Measurements from ENCODE around the gene AUTS2.

The AUTS2 gene

DNA sequence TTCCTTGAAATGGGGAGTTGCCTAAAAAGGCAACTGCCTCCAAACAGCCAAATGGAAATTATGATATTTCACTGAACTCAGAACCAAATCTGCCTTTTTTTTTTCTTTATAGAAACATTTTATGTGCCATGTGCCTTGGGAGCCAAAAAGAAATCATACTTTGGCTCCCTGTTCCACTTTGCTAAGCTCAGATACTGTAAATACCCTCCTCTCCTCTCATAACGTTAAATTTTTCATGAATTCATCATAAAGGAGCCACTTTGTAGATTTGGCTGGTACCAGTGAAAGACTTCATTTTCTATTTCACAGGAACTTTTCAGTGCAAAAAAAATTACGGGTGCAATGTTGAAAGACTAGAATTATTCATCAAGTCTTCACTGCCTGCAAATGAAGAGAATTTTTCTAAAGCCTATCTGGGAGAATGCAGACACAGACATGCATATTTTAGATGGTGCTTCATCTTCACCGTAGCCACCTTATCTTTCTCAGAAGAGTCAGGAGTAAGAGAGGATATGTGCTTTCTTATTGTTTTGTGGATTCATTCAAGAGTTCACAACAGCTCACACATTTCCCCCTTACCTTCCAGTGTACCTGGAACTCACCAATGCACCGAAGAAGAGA lies 791.4 kb downstream of the AUTS2 start:
- Histone ChIP-seq H3K36me3 (no peaks in the 10 kb centered on the region), H3K4me1 (peaks cover 0 to 87% (median 30%) of the 10 kb centered on the region in 4 donors), H3K9me3 (no peaks in the 10 kb centered on the region), H3K27me3 (no peaks in the 10 kb centered on the region), H3K27ac (peak overlapping the region; percentile 13 to 24), H3K4me3 (no peak overlapping the region)
- intact Hi-C loops (cut with DNase I; ENCODE audit: low total_unique reads) = no loop called here
- TF ChIP-seq, protein P1, sequence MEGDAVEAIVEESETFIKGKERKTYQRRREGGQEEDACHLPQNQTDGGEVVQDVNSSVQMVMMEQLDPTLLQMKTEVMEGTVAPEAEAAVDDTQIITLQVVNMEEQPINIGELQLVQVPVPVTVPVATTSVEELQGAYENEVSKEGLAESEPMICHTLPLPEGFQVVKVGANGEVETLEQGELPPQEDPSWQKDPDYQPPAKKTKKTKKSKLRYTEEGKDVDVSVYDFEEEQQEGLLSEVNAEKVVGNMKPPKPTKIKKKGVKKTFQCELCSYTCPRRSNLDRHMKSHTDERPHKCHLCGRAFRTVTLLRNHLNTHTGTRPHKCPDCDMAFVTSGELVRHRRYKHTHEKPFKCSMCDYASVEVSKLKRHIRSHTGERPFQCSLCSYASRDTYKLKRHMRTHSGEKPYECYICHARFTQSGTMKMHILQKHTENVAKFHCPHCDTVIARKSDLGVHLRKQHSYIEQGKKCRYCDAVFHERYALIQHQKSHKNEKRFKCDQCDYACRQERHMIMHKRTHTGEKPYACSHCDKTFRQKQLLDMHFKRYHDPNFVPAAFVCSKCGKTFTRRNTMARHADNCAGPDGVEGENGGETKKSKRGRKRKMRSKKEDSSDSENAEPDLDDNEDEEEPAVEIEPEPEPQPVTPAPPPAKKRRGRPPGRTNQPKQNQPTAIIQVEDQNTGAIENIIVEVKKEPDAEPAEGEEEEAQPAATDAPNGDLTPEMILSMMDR (IDR thresholded peaks at IDR 0.05) = no peak
- DNase-seq = no peak

DNA sequence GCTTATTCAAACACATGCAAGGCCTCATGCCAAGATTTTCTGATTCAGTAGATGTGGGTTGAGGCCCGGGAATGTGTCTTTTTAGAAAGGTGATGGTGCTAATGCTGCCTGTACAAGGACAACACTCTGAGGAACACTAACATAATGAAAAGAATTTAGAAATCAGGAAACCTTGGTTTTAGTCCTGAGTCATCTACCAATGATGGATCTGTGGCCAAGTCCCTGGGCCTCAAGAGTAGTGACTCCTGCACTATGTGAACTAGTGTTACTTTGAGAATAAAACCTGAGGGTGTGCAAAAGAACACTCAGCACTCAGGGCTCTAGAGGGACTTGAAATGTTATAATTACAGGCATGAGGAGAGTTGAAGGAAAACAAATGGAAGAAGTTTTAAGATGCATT lies 792.0 kb downstream of the AUTS2 start:
- DNase-seq = peak in 1 of 2 donors; percentile 38
- Histone ChIP-seq H3K9me3 (no peaks in the 10 kb centered on the region), H3K36me3 (no peaks in the 10 kb centered on the region), H3K27ac (peak overlapping the region; percentile 24 to 78), H3K4me3 (no peak overlapping the region), H3K27me3 (no peaks in the 10 kb centered on the region), H3K4me1 (peaks cover 0 to 81% (median 30%) of the 10 kb centered on the region in 4 donors)
- TF ChIP-seq, protein P1 (IDR thresholded peaks at IDR 0.05) = no peak
- intact Hi-C loops (cut with DNase I; ENCODE audit: low total_unique reads) = no loop called here

DNA sequence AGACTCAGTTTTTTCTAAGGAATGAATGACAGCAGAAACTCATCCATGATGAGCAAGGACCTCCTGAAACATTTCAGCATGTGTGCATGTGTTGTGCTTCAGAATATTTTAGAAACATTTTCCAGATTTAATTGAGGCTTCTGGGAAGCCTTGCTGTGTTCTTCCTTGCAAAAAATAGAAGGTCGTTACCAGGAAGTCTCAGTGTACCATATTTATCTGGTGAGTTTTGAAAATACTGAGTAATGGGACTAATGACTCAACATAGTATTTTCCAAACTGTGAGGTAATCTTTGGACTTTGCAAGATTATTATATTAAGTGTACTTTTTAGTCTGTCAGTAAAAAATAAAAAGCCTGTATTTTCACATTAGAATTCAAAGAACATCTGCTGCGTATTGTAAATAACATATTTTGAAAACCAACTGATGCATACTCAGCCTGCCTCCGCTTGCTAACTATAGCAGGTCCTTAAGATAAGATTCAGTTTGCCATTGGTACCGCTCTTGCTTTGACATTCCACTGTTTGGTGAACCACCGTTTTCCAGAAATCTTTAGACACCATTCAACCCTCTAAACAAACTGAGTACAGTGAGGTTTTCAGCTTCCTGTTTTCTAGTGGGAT lies 794.1 kb downstream of the AUTS2 start:
- intact Hi-C loops (cut with DNase I; ENCODE audit: low total_unique reads) = no loop called here
- DNase-seq = no peak
- Histone ChIP-seq H3K36me3 (no peaks in the 10 kb centered on the region), H3K4me3 (no peak overlapping the region), H3K9me3 (no peaks in the 10 kb centered on the region), H3K27ac (peak overlapping the region; percentile 64 to 78), H3K27me3 (no peaks in the 10 kb centered on the region), H3K4me1 (peaks cover 0 to 64% (median 27%) of the 10 kb centered on the region in 4 donors)
- TF ChIP-seq, protein P1 (IDR thresholded peaks at IDR 0.05) = no peak

DNA sequence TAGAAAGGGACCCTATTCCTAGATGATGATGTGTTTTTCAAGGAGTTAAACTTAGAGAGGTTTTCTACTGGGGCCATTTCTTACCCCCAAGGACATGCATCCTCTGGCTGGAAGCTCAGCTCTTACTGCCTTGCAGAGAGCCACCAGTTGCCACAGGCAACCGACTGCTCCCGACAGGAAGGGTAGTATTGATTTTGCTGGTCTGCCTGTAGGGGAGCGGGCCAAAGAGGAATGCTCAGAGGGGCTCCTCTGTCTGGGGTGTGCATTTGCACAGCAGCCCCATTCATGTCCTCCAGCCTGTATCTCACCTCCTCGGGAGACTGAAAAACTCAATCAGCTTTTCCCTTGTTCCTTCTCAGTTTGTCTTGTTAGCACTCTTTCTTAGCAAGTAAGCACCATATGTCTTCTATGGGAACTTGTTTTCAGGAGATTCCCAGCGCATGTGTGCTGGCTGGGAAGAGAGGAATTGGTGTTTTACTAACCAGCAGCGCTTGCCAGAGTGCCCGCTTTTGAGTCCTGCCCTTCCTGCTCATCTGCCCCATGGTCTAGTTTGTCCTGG lies 794.7 kb downstream of the AUTS2 start:
- TF ChIP-seq, protein P1 (IDR thresholded peaks at IDR 0.05) = no peak
- peak in 1 of 2 donors; percentile 23 for DNase-seq
- no peak overlapping the region for H3K4me3 ChIP-seq
- no peaks in the 10 kb centered on the region for H3K9me3 ChIP-seq
- H3K4me1 ChIP-seq = peaks cover 0 to 58% (median 24%) of the 10 kb centered on the region in 4 donors
- no peaks in the 10 kb centered on the region for H3K36me3 ChIP-seq
- no peaks in the 10 kb centered on the region for H3K27me3 ChIP-seq
- H3K27ac ChIP-seq = peak overlapping the region; percentile 58 to 64
- intact Hi-C loops (cut with DNase I; ENCODE audit: low total_unique reads) = no loop called here

DNA sequence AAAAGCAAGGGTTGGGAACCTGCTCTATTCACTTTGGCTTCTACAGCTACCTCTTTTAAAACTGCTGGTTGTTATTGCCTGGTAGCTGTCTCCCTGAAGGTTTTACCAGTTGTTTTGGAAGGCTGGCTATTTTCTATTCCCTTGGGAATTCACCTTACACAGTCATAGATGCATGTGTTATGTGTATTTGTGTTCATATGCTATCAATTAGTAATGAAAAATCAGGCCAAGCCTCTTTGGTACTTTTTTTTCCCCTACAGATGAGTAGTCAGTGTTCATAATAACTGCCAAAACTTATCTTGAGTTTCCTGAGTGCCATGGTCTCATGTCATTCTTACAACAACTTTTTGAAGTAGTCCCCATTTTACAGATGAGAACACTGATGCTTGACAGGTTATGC lies 795.7 kb downstream of the AUTS2 start:
- intact Hi-C loops (cut with DNase I; ENCODE audit: low total_unique reads) = no loop called here
- Histone ChIP-seq H3K9me3 (no peaks in the 10 kb centered on the region), H3K27me3 (no peaks in the 10 kb centered on the region), H3K36me3 (no peaks in the 10 kb centered on the region), H3K4me3 (no peak overlapping the region), H3K27ac (no peak overlapping the region), H3K4me1 (peaks cover 0 to 48% (median 23%) of the 10 kb centered on the region in 4 donors)
- TF ChIP-seq, protein P1 (IDR thresholded peaks at IDR 0.05) = no peak
- no peak for DNase-seq
